ENCODE data around the gene LRBA. TPM values are rescaled to one million over a fixed set of nuclear protein-coding genes. Genes with fewer than 3 reads are reported as not detected.

LRBA gene
- total RNA-seq (2014; rRNA removed; shearing (Covaris generic)): 7.2 TPM in 2 replicates

GRCh38 chr4:151014521-151015458 is at the start of gene LRBA:
Gene LRBA (minus strand): TSS chr4:151015284. CDS start chr4:151014642, 642 bp downstream.

GRCh38 chr4:150582146-150582872 is 432.8 kb downstream of the LRBA start, which contains the start of gene MAB21L2:
Gene MAB21L2 (plus strand): TSS chr4:150582151. CDS start chr4:150583030, 879 bp downstream.

Small RNAs within 50 kb of the gene (small RNA-seq; reads per million reads assigned to genes)
- gene RNA5SP168: not detected

Other genes starting within 250 kb of the LRBA start
- 1,713 and 2,137 TPM in 2 replicates for gene RPS3A, start 84.3 kb upstream of the LRBA start, total RNA-seq (2014; rRNA removed; shearing (Covaris generic))